Measurements from ENCODE around the gene TMEM240.
A peak's percentile ranks its signal among the peaks of the same experiment; 100 is the strongest.
"Not testable (repeated sequence)": the region's sequence is repeated elsewhere in the genome, so short reads cannot be mapped to it uniquely, and the experiment has no call there.

TMEM240 gene

GRCh38 chr1:1540090-1540817, at the start of gene TMEM240:
TSS of gene TMEM240 (minus strand) at chr1:1540624. CDS start at chr1:1540346, 278 bp downstream.
- DNase-seq: peak; percentile 93

DNA sequence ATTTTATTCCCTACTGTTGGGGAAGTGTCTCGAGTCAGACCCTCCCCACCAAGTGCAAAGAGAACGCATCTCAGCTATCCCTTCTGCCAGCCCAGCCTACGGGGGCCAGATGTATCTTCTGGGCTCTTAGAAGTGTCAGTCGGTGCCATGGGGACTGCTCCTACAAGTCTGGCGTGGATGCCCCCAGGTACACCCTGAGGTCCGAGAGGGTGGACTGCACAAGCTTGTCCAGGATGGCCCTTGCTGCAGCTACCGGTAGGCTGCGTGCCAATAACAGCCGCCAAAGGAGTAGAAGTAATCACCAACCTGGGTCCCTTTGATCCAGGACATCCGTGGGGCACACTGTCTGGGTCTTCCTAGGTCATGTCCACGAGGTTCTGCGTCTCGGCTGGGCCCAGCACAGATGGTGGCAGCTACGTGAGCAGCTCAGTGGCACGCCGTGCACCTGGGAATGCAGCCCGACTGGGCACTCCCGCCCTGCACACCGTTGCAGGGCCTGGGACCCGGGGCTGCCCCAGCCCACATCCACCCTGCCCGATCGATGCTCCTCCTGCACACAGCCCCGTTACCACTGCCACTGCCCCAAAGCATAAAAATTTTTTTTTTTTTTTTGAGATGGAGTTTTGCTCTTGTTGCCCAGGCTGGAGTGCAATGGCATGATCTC, 43.1 kb upstream of the TMEM240 start:
- DNase-seq: no peak

GRCh38 chr1:1582585-1583346, 42.3 kb upstream of the TMEM240 start:
- DNase-seq: no peak

DNA sequence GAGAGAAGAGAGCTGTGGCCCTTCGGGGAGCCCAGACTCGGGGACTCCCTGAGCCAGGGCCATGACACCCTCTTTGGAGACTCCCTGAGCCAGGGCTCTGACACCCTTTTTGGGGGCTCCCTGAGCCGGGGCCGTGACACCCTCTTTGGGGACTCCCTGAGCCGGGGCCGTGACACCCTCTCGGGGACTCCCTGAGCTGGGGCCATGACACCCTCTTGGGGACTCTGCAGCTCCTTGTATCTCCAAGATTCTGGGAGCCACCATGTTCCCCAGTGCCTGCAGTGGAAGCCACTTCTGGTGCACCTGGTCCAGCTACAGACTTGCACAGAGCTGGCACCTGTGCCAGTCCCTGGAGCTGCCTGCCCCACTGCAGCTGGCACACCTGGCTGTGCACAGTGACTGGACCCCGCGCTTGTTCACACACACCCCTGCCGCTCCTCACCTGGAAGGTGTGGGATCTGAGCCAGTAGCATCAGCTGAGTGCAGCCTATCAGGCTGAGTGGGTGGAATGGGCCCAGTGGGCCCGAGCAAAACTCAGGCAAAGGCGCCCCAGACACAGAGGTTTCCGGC, 38.0 kb upstream of the TMEM240 start:
- DNase-seq: no peak

GRCh38 chr1:1577367-1578011, 37.1 kb upstream of the TMEM240 start:
- DNase-seq: no peak

DNA sequence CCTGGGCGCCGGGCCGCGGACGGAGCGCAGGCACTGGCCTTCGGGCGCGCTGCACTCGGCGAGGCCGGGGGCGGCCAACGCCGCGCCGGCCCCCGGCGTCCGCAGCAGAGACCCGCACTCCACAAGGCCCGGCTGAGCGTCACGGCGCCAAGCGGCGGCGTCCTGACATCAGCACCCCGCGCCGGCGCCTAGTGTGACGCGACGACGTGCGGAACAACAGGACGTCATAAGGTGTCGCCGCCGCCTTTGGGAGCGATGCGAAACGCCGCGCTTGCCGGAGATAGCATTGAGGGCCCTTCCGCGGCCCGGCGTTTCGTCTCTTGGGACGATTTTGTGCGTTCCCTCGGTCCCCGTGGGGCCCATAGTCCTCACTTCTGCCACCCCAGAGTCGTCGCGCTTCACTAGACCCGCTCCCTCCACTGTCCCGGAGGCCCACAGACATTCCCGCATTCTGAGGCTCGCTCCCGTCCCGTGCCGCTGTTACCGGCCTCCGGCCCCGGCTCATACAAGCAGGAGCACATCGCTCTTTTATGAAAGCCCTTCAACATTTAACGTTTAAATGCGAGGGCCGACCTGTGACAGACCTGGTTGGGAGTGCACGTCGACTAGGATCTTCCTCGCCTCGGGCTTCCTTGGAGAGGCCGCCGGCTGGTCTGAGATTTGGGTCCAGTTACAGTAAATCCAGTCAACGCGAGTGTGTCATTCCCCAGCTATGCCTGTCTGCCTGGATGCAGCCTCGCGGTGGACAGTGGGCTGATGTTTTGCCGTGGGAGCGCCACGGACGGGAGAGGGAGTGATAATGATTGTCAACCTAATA, 34.5 kb upstream of the TMEM240 start, which contains the start of gene SSU72:
TSS of gene SSU72 (minus strand) at position 143 of the 817 bp plus-strand sequence. CDS start 306 bp downstream, outside the sequence.
- DNase-seq: peak; percentile 97

- peak; percentile 82 for DNase-seq
Measured at GRCh38 chr1:1573843-1574720, 33.7 kb upstream of the TMEM240 start.

DNA sequence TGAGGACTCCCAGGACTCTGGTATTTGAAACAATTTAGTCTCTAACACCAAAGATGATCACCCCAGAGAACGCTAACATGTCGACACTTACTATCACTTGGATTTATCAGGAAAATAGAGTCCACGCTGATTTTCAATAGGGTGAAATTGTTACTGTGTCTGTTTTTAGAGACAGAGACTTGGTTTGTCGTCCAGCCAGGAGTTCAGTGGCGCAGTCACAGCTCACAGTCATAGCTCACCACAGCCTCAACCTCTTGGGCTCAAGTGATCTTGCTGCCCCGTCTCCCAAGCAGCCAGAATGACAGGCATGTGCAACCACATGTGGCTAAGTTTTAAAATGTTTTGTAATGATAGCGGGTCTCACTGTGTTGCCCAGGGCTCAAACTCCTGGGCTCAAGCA, 28.9 kb upstream of the TMEM240 start:
- DNase-seq: no peak

DNA sequence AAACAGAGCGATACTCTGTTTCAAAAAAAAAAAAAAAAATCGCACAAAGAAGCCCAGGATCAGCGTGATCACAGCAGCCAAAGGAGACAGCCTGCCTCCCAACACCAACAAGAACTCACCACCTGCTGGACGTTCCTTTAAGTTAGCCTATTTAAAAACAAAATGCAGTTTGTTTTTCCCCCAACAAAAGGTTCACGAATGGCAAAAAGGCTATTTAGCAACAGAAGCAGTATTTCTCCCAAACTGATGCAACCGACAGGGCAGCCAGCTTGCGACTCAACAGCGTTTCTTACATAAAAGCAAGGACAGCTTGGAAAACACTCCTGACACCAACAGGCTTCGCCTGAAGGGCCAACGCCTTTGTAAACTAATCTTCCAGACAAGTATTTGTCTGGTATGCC, 27.5 kb upstream of the TMEM240 start:
- DNase-seq: no peak

DNA sequence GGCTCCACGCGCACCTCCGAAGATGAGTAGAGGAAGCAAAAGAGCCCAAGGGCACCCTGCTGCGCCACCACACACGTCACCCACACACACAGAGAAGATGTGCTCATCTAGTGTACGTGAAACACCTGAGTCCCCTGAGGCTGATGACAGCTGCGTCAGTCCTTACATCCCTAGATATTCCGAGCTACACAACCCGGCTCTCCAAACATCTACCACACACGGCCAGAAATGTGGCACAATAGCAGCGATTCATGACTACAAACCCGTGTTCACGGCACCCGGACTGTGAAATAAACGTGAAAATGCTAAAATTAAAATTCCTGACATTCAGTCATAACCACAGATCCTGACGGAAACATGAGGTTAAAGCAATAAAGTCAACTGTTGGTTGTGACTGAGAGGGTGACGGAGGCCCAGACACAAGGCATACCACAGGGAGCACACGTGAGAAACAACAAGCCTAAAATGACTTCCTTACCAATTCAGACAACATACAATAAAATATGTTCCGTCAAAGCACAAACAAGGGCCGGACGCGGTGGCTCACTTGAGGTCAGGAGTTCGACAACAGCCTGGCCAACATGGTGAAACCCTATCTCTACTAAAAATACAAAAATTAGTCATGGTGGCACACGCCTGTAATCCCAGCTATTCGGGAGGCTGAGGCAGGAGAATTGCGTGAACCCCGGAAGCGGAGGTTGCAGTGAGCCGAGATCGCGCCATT, 26.9 kb upstream of the TMEM240 start:
- no peak for DNase-seq

GRCh38 chr1:1565340-1565739, 24.9 kb upstream of the TMEM240 start:
- no peak for DNase-seq

DNA sequence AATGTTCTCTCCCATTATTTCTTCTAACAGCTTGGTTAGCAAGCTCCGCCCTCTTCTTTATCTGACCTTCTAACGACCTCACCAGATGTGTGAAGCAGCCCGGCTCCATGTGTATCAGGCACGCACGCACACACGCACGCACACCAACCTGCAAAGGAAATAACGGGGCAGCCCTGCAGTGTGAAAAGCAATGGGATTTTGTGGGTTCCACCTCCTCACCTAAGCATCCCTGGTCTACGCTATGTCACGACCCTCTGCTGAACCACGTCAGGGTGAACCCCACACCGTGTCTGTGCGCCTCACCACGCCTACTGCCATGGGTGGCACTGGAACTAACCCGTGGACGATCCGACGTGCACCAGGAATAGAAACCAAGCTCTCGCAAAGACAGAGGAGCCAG, 23.8 kb upstream of the TMEM240 start:
- no peak for DNase-seq

- DNase-seq: no peak
Measured at GRCh38 chr1:1563688-1564087, 23.3 kb upstream of the TMEM240 start.

DNA sequence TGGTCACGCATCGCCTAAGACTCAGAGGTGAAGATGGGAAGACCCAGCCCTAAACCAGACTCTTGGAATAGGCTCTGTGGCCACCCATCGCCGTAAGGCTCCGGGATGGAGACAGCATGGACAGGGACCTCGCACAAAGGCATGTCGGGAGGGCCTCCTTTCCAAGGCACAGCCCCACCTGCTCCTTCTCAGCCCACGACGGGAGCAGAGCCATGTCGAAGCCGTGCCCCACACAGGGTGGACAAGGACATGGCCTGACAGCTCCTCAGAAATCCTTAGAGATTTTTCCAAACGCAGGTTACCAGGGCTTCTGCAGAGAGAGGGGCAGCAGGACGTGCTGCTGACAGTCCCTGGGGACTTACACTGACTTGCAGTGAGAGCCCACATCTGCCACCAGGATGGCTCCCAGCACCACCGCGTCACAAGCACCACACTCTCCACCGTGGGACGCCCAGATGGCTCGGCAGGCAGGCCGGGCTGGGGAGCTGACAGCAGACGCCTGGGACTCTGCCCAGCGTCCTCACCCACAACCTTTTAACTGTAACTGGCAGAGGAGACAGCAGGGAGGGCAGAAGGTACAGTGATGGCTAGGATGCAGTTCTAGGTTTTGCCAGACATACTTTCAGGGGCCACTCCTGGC, 22.3 kb upstream of the TMEM240 start:
- DNase-seq: no peak

- no peak for DNase-seq
Measured at GRCh38 chr1:1561801-1562470, 21.5 kb upstream of the TMEM240 start.

GRCh38 chr1:1560178-1560577, 19.8 kb upstream of the TMEM240 start:
- no peak for DNase-seq

DNA sequence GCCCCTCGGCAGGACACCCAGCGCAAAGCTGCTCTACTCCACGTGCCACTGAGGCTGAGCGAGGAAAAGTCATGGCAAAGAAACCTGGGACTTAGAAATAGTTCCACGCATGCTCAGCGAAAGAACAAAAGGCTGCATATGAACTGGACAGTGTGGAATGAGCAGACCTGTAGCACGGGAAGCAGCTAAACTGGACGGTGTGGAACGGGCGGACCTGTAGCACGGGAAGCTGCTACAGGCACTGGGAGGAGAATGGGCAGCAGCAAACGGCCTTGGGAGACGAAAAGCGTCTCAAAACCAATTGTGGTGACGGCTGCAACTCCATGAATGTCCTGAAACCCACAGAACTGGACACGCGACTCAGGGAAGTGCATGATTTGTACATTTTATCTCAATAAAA, 18.6 kb upstream of the TMEM240 start:
- DNase-seq: no peak

DNA sequence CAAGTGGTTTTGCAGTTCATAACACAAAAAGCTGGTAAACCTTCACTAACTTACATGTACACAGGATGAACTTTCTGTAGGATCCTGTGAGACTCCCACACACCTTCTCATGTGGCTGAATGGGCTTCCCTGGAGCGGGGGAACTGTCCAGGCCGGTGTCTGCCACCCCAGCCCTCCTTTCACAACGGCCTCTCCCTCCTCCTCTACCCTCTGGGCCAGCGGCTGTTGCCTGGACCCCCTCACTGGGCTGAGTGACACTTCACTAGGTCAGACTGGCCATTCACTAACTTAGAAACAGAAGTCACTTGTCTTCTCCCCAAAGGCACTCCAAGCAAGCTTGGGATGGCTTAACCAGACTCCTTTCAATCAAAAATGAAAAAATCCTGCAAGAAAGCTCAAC, 18.2 kb upstream of the TMEM240 start:
- DNase-seq: no peak

GRCh38 chr1:1557688-1558087, 17.3 kb upstream of the TMEM240 start:
- not testable (repeated sequence) for DNase-seq

Data from eye (tissue), 1 donor.